Stimulated activated CD8-positive, alpha-beta memory T cell treated with anti-CD3 and anti-CD28 coated beads, Interleukin-15, amount 100 ng/mL, for 1 hour (primary cell): ENCODE data around the gene SPTAN1.

Experiments used
- DNase-seq: peaks from one replicate; pipeline ENCODE4 v3.0.0-alpha.2; 2020; ENCODE audit warnings: low read depth

The SPTAN1 gene

DNA sequence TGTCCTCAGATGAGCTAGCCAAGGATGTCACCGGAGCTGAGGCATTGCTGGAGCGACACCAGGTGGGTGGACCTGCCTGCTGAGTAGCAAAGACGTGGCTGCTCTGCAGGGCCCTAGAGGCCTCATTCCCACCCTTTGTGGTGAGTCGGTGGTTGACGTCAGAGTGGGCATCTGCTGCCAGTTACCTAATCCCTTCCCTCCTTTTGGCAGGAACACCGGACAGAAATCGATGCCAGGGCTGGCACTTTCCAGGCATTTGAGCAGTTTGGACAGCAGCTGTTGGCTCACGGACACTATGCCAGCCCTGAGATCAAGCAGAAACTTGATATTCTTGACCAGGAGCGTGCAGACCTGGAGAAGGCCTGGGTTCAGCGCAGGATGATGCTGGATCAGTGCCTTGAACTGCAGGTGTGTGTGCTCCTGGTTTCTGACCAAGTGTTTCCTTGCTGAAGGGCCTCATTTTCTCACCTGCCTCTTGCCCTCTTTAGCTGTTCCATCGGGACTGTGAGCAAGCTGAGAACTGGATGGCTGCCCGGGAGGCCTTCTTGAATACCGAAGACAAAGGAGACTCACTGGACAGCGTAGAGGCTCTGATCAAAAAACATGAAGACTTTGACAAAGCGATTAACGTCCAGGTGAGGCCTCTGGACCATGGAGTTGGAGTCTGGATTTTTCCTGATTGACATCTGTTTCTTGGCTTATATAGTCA is 55.4 kb downstream of the SPTAN1 start:
- no peak for DNase-seq

DNA sequence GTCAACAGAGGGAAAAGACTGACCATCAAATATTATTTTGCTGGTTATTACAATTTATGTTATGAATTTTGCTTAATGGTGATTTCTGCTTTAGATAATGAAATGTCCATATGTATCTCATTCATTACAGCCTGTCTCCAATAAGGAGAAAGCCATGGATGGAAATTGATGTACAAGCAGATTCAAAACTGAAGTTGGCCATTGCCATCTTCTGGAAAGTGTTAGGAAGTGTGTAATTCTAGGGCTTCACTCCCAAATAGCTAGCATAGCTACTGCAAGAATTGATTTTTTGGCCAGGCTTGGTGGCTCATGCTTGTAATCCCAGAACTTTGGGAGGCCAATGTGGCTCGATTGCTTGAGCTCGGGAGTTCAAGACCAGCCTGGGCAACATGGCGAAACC is 58.5 kb downstream of the SPTAN1 start:
- no peak for DNase-seq

DNA sequence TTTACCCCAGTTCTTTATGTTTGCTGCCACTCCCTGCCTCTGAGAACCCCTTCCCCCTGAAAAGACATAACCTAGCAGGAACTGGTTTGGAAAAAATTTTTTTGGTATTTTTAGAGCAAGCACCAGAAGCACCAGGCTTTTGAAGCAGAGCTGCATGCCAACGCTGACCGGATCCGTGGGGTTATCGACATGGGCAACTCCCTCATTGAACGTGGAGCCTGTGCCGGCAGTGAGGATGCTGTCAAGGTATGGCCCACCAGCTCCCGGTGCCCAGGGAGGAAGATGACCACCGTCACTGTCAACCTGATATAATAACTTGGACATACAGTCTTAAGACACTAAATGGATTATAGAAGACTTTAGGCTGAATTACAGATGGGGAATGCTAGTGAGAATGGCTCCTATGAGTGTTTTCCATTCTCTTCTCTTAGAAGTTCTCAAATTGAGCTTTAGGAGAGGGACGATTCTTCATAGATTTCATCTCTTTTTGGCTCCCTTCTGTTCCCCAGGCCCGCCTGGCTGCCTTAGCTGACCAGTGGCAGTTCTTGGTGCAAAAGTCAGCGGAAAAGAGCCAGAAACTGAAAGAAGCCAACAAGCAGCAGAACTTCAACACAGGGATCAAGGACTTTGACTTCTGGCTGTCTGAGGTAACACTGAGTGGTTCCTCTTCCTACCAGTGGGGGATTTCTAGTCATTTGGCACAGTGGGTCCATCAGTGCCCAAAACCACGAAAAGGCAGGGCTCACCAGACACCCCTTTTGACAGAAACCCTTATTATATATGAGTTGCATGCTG is 59.4 kb downstream of the SPTAN1 start:
- no peak for DNase-seq

DNA sequence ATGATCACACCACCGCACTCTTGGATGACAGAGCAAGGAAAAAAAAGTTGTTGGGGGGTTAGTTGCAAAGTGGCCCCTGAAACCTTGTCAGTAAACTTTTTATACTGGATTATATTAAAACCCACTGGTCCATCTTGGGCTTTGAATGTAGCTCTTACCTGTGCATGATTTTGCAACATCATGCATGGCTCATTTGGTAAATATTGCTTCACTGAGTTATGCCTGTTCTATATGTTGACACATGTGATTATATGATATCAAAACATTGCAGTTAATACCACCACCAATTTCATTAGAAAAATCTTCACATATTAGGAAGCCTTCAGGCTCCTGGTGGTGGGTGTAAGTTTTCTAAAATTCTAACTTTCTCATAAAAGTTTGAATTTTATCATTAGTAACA is 62.3 kb downstream of the SPTAN1 start:
- no peak for DNase-seq

DNA sequence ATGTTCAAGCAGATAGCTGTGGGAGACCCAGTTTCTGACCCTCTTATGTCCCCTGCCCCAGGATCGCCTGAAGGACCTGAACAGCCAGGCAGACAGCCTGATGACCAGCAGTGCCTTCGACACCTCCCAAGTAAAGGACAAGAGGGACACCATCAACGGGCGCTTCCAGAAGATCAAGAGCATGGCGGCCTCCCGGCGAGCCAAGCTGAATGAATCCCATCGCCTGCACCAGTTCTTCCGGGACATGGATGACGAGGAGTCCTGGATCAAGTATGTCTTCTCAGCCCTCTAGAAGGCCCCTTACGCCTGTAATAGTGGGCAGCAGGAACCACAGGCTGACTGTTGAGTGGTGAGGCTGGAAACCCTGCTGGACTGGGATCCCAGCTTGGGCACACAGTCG is 63.2 kb downstream of the SPTAN1 start:
- DNase-seq: no peak

DNA sequence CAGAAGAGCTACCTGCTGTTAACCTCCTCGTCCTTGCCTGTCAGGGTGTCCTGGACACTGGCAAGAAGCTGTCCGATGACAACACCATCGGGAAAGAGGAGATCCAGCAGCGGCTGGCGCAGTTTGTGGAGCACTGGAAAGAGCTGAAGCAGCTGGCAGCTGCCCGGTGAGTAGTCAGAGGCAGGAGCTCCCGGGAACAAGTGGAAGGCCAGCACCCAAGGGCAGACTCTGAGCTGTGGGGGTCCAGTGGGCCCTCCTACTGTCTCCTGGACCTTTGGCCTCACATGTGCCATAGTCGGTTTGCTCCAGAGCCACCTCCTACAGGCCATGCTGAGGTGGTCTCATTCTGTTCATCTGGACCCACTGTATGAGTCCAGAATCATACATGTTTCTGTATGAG is 65.6 kb downstream of the SPTAN1 start:
- no peak for DNase-seq

DNA sequence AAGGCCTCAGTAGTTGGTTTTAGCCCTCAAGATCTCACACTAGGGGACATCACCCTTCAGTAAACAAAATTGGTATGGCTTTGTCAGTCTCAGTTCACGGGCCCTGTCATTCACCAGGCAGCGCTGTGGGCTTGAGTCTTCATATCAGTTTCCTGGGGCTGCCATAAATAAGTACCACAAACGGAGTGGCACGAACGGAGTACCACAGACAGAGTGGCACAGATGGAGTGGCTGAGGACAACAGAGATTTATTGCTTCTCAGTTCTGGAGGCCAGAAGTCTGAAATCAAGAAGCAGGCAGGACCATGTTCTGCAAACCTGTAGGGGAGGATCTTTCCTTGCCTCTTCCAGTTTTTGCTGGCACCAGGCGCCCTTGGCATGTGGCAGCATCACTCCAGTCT is 66.7 kb downstream of the SPTAN1 start:
- DNase-seq: no peak

DNA sequence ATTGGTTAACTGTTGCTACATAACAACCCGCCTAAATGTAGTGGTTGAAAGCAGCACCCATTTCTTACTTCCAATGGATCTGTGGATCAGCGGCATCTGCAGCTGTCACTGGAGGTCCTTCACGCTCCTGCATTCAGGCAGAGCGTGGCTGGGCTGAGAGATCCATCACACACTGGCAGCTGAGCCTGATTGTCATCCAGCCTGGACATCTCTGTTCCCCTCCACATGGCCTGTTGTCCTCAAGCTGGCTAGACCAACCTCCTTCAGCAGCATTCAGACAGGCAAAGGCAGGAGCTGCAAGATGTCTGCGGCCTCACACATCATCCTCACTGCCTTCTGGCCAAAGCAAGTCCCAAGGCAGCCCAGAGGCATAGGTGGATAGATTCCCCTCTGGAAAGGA is 67.4 kb downstream of the SPTAN1 start:
- DNase-seq: no peak

DNA sequence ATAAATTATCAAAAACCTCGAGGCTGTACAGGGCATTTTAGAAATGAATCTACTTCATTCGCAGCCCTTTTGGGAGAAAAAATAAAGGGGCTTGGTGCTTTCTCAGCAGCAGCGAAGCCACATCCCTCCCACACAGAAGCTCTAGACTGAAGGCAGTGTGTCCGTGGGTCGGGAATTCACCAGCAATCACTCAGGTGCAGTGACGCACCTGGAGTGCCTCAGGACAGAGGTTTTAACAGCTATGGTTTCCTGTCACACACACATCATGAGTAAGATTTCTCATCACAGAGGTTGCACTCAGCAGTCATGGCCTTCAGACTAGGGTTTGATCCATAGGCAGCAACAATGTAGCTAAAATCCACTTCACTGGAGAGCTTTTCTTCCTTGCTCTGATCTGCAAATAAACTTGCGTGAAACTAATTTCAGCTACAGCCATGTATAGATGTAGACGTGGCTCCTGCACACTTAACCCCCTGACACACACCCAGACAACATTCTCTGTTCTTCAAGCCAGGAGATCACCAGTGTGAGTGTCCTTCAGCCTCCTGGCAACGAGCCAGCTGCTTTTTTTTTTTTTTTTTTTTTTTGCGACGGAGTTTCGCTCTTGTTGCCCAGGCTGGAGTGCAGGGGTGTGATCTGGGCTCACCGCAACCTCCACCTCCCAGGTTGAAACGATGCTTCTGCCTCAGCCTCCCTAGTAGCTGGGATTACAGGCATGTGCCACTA is 69.5 kb downstream of the SPTAN1 start:
- no peak for DNase-seq

DNA sequence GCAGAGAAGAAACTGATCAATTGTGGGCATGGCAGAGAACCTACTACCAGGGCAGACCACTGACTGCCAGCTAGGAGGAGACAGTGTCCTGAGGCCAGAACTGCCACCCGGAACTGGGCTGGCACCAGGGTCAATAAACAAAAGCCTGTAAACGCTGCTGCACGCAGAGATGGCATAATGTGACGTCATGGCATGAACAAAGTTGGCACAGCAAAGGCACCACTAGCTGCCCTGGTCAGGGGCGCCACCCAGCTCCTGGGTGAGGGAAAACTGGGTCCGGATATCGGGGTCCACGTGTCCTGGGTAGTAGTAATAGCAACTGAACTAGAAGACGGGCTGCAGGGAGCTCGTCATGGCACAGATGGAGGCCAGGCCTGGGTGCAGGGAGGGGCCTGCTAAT is 72.2 kb downstream of the SPTAN1 start:
- DNase-seq: no peak

DNA sequence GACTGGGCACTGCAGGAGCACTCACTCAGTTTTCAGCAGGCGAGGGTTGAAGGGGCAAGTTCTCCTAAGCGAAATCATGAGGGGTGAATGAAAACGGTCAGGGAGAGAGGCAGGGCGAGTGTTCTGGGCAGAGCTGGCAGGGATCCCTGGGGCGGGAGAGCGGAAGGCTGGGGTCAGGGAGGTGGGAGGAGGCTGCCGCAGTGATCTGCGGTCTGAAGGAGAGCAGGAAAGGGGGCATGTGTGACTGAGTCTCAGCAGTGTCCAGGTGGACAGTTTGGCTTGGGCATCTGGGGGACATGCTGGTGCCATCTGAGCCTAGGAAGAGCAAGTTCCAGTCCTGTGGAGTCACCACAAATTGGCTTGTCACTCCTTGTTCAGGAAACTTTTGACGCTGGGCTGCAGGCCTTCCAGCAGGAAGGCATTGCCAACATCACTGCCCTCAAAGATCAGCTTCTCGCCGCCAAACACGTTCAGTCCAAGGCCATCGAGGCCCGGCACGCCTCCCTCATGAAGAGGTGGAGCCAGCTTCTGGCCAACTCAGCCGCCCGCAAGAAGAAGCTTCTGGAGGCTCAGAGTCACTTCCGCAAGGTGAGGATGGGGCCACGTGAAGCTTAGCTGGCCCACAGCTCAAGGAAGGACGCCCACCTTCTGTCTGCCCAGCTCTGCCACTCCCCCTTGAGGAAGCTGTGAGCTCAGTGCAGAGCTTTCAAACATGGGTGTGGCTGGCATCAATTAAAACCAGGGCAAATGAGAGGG is 73.2 kb downstream of the SPTAN1 start:
- no peak for DNase-seq

DNA sequence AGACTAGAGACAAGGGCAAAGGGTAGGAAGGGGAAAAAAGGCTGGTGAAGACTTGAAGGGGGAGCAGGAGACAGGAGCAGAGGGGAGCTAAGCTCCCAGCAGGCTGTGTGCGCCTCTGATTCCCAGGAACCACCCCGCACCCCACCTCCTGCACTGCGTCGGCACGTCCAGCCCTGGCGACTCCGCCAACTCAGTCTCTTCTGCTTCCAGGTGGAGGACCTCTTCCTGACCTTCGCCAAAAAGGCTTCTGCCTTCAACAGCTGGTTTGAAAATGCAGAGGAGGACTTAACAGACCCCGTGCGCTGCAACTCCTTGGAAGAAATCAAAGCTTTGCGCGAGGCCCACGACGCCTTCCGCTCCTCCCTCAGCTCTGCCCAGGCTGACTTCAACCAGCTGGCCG is 73.8 kb downstream of the SPTAN1 start:
- no peak for DNase-seq

DNA sequence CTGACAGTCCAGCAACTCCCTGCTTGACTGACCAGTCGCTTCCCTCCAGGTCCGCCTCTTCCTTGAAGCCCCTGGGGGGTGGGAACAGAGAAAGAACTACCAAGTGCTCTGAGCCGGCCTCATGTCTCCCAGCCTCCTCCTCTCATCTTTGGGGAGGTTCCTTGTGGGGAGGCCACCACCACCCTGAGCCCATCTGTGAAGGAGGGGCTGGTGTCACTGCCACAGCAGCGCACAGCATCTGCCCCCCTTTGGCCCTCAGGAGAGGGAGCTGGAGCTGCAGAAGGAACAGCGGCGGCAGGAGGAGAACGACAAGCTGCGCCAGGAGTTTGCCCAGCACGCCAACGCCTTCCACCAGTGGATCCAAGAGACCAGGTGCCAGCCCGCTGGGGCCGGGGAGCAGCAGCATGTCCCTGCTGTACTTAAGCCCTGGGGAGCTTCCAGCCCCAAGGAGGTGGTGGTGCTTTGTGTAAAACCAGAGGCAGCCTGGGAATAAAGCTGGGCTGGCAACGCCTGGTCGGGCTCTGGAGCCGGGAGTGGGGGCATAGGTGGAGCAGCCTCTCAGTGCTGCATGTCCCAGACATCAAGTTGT is 74.8 kb downstream of the SPTAN1 start:
- no peak for DNase-seq

DNA sequence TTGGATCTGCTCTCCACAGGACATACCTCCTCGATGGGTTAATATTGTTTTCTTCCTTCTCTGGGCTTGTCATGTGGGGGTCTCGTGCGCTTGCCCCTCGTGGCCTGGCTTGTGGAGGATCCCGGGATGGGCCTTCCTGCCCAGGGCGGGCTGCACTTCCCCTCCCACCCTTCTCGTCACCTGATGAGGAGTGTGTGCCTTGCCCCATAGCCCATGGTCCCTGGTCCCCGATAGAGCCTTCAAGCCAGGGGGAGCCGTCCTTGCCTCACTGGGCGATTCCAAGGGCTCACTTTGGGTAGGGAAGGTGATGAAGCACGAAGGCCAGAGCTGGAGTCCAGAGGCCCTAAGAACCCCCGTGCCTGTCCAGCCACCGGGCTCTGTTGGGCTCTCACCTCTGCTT is 75.5 kb downstream of the SPTAN1 start:
- DNase-seq: no peak

DNA sequence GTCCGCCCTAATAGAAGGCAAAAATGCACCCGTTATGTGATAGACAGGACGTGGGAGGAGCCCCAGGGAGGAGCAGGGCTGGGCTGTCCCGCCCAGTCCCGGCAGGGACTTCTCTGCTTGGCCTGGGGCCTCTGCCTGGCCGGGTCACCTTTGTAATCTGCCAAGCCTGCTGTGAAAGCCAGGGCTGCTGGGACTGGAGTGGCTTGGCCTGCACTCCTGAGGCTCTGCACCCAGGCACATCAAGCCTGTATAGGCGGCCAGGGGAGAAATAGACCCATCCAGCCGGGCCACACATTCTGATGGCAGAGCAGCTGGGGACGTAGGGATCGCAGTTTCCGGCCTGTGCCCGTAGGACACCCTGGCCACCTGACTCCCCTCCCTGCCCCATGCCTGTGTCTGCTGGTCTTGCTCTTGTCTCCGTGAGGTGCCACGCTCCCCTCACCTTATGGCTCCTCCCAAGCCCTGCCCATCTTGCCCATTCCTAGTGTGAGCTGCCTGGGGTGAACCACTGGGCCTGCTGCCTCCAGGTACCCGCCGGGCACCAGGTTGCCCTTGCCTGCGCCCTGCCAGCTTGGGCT is 76.2 kb downstream of the SPTAN1 start:
- DNase-seq: no peak

DNA sequence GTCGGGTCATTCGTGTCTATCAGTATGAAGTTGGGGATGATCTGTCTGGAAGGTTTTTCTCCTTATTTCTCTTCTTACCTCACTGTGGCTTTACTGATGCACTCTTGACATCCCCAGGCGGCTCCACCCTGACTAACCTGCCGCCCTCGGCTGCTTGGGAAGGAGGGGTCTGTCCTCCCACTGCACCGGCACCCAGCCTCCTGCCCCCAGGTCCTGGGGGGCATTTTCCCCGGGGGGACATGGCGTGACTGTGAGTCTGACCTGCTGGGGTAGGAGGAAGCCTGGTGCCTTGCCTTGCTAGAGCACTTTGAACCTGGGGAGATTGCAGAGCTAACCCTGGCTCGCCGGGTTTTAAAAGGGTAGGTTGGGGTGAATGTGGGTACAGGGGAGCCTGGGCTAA is 76.7 kb downstream of the SPTAN1 start:
- DNase-seq: no peak

DNA sequence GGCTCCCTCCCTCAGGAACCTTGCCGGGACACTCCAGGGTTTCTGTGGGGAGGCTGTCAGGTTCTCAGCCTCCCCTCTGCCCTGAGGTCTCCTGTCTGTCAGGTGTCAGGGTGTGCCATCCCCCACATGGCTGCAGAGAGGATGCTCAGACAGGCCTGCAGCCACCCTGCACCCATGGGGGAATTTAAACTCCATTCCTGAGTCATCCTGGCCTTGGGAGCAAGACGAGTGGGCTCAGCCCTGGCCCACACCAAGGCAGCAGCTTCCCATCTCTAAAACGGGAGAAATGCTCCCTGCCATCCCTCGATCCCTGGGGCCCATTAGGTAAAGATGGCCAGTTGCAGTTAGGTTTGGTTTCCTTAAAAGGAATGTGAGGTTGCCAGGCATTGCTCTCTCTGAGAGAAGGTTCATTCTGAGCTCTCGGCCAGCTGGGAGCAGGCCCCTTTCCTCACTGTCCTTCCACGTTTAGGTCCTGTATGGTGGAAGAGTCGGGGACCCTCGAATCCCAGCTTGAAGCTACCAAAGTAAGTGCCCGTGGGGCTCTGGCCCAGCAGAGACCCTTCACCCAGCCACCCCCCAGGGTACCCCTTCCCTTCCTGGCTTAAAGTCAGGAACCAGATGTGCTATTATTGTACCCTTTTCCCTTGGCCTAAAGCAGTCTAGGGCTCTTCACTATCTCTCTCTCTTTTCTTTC is 77.6 kb downstream of the SPTAN1 start:
- DNase-seq: no peak

DNA sequence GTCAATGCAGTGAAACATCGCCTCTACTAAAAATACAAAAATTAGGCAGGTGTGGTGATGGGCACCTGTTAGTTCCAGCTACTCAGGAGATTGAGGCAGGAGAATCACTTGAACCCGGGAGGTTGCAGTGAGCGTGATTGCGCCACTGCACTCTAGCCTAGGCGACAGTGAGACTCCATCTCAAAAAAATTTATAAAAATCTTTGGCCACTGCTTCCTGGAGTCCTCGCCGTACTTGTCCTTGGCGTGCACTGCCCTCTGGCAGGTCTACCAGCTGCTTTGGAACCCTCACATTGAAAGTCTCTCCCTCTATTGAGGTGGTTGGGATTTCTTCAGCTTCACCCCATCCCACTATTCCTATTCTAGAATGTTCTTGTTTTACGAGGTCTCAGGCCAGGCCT is 79.2 kb downstream of the SPTAN1 start:
- DNase-seq: no peak

DNA sequence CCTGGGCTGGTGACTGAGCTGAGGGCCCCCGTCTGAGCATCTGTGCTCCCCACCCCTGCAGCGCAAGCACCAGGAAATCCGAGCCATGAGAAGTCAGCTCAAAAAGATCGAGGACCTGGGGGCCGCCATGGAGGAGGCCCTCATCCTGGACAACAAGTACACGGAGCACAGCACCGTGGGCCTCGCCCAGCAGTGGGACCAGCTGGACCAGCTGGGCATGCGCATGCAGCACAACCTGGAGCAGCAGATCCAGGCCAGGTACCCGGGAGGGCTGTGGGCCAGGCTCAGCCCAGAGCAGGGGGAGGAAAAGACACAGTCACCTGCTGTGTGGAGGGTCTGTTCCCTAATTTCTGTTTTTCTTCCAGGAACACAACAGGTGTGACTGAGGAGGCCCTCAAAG is 79.7 kb downstream of the SPTAN1 start:
- no peak for DNase-seq

DNA sequence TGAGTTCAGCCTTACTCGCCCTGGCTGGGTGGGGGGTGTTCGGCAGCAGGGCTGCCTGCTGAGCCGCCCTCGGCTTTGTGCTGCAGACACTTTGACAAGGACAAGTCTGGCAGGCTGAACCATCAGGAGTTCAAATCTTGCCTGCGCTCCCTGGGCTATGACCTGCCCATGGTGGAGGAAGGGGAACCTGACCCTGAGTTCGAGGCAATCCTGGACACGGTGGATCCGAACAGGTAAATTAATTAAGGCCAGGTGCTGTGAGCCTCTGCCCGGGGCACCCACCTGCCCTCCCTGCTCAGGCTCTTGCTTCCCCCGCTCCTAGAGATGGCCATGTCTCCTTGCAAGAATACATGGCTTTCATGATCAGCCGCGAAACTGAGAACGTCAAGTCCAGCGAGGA is 80.1 kb downstream of the SPTAN1 start:
- DNase-seq: no peak

DNA sequence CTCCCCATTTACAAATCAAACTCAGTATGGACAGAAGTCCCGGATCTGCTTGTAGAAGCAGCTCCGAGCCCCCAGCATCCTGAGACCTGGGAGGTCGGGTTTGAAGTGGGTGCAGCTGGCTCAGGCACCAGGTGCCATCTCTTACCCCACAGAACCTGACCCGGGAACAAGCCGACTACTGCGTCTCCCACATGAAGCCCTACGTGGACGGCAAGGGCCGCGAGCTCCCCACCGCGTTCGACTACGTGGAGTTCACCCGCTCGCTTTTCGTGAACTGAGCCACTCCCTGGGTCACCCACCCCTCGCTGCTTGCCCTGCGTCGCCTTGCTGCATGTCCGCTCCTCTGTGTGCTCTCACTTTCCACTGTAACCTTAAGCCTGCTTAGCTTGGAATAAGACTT is 80.7 kb downstream of the SPTAN1 start:
- no peak for DNase-seq
